HG02759 (cell line): ENCODE measurements around the gene SSH2.
A peak's percentile ranks its signal among the peaks of the same experiment; 100 is the strongest.

ENCODE experiments used
- ATAC-seq: cut with Tn5 transposase; IDR thresholded peaks from one replicate; pipeline ENCODE4 v1.9.1; 2021; ENCODE audit warnings: mild to moderate bottlenecking, moderate library complexity; ENCODE audit not compliant: unreplicated experiment

The SSH2 gene

DNA sequence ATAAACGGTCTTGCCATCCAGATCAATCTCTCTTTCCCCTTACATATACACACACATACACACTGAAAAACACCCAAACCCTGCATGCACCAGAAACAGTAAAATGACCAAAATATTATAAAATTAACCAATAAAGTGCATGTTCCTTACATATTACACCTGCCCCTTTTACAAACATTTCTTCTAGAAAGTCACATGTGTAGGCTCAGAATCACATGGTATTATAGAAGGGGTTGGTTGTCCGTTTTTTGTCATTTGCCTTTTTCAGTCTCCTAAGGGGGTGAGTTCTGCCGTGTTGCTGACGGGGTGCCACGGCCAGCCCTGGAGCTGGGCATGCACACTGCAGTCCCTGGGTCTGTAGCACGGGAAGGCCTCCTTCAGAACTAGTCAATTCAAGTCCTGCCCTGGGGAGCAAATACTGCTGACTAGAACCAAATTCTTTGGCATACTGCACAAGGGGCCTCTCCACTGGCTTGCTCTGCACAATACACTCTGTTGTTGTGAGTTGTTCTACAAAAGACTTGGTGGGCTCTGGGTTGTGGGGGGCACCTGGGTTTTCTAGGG, 299.3 kb downstream of the SSH2 start:
- no peak for ATAC-seq

DNA sequence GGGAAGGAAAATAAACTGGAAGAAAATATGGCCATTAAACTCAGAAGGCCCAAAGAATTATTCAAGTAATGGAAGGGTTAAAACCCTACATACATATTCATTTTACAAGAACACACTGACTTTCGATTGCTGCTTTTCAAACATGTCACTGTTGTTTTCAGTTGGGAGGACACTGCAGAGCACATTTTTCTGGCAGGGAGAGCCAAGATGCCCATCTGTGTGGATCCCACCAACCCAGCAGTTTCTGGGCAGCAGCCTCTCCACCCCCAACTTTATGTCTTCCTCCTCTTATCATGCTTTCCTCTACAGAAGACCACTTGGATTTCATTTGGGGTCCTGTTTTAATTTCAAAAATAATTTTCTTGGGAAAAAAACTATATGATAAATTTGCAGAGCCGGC, 300.2 kb downstream of the SSH2 start:
- no peak for ATAC-seq

DNA sequence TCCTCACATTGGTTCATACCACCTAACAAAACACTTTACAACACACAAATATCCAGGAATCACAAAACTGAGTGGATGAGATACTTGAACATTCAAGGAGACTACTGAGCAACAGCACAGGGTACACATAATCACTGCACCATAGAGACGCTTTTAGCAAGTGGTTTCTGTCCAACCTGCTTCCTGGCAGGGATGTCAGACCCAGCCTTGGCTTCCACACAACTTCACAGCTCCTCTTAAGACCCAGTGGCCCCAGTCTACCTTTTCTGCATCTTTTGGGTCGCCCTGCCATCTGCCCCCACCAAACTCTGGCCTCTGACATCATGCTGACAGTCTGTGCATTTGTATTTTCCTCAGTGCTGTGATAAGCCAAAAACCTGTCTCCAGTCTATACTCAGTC, 301.4 kb downstream of the SSH2 start:
- no peak for ATAC-seq

DNA sequence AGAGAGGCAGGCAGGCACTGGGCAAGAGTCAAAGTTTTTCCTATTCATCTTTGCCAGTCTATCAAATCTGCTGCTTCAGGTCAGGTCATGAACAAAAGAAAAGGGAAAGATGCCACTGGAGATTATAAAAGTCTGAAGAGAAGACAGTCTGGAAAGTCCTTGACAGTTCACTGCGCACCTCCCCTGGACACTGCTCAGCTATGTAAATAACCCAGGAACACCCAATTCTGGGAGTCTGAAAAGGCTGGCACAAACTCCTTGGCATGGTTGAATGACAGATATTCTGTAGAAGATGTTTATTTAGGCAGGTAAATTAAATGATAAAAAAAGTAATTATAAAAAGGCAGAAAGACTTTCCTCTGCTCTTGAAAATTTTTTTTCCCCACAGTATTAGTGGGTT, 302.1 kb downstream of the SSH2 start:
- no peak for ATAC-seq

DNA sequence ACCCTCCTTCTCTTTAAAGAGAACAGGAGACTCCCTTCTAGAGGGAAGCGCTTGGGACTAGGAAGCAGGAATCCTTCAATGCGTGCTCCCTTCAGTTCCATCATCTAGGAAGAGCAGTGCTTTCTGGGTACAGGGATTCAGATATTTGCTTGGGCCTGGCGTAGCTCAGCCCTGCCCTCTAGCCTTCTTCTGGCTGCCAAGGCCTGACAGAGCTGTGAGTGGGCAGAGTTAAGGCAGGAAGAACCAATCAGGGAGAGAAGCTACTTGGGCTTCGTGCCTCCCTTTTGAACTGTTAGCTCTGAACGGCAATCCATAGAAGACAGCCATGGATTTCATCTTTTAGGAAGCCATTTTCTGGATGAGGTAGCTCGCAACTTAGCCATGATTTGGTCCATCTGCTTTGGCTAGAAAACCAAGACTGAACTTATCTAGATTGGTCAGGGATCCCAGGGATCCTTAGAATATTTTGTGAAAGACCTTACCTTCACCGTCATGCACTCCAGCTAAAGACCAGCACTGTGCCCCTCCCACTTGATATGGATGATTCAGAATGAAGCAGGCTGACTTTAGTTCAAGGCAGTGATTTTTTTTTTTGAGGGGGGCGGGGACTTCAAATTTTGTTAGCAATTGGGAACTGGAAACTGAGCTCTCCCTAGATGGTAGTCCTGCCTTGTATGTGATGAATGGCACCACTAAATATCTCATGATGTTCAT, 304.8 kb downstream of the SSH2 start:
- no peak for ATAC-seq

DNA sequence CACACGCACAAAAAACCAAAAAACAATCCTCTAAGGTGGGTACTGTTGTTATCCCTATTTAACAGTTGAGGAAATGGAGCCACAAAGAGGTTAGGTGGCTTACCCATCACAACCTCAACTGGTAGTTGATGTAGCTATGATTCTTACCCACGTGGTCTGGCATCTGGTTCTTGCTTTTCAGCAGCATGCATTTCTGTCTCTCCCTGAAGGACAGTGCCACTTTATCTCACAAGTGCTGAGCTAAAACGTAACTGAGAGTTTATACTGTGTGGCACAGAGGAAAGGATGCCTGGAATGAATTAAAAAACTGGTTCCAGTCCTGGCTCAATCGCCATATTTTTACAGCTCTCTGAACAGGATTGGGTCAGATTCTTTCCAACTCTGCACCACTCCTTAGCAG, 305.4 kb downstream of the SSH2 start:
- no peak for ATAC-seq

DNA sequence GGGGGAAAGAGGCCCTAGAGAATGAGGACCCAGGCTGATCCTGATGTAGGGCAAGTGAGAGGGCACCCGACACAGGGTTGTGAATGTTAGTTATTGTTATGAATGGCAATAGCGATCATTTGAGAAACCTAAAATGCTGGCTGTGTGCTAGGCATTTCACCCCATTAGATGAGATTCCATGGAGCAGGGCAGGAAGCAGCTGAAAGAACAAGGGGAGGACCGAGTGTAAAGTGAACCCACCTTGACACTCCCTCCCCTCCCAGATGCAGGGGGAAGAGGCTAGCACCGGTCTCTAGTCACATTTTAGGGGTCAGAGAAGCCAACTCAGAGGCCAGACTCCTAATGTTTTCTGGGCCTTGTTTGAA, 306.8 kb downstream of the SSH2 start:
- ATAC-seq = no peak

DNA sequence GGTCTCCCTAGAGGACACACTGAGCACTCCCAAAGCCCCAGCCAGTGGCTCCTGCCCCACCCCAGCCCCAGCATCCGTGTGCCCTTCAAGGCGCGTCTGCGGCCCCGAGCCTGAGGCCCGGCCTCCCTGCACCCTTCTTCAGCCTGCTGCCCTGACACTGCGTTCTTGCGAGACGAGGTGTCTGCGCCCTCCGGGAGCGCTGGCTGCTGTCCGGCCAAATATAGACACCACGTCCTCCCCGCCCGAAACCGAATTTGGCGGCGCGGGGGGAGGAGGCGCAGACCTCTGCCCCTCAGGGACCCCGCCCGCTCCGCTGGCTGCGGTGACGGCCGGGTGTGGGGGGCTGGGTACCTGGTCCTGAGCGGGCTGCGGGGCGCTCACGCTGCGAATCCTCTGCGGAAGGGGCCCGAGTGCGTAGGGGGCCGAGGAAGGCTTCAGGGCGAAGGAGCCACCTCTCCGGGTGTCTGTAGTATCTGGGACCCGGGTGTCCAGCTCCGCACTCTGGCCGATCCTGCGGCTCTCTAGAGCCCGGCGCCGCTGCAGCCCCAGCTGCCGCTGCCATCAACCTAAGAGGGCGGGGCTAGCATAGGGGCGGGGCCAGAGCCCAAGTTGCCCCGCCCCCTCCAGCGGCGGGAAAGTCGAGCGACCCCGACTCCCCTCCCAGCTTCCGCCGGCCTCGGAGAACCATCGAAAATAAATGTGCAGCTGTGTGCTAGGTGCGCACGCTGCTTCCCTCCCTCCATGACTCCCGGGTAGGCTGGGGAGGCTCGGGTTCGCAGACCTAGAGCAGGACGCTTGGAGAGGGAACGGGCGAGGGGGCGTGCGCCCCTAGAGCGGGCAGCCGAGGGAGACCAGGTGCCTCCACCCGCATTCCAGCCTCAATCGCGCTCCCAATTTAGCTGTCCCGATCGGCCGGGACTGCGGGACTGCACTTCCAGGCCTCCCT, 307.4 kb downstream of the SSH2 start, which contains the start of gene CORO6:
TSS of gene CORO6 (minus strand) at position 576 of the 946 bp plus-strand sequence. CDS start 1,491 bp downstream, outside the sequence.
- peak; percentile 59 for ATAC-seq

DNA sequence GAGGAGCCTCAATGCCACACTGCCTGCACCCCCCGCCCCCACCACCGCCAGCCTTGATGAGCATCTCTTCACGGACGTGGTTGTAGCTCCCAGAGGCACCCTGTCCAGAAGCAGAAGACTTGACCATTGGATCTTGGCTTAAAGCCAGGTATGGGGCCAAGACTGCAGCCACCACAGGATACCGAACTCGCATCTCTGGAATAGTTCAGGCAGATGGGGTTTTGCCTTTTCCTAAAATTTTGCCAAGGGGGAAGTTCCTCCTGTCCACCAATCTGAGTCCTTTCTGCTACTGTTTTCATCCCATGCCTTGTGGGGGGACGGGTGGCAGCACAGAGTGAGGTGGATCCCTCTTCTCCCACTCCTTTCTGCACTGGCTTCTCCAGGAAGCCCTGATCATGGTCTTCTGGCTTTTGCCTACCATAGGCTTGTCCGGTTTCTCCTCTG, 308.3 kb downstream of the SSH2 start:
- no peak for ATAC-seq

DNA sequence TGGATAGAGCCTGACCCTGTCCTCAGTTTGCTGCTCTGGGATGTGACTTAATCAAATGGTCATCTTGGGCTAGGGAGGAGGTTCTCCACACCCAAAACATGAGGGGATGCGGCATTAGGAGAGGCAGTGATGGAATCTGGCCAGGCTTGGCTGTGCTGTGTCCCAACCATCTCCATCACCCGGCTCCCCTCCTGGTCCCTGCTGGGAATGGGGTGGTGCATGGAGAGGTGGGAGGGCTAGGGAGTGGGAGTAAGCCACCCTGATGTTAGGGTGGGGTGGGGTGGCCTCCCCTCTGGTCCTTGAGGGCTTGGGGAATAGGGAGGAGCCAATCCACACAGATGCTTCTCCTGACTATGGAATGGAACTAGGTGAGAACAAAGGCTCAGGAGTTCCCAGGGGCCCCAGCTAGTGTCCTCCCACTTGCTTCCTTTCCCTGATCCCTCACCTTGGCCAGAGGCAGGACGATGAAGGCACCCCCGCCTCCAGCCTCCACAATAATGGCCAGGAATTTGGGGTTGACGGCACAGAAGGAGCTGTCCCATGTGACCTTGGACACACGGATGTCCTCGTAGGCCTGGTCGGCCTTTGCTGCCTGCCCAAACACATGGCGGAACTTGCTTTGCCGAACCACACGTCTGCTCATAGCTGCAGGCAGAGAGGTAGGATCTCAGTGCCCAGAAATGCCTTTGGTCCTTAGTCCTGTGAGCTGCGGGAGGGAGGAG, 309.1 kb downstream of the SSH2 start:
- ATAC-seq = no peak

DNA sequence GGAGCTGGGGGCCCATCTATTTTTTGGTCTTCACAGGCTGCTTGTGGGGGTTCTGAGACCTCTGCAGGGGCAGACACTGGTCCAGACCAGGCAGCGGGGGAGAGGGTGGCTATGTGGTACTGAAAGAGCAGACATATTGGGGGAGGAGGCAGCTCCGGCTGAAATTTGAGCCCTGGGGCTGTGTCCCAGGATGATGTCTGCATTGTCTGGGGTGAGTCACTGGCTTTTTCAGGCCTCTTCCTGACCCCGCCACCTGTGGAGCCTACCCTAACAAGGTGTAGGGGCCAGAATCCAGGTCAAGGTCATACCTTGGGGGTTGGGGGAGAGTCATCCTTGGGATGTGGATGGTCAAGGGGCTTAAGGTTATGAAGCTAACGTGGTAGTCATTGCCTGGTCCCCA, 309.8 kb downstream of the SSH2 start:
- ATAC-seq = no peak

DNA sequence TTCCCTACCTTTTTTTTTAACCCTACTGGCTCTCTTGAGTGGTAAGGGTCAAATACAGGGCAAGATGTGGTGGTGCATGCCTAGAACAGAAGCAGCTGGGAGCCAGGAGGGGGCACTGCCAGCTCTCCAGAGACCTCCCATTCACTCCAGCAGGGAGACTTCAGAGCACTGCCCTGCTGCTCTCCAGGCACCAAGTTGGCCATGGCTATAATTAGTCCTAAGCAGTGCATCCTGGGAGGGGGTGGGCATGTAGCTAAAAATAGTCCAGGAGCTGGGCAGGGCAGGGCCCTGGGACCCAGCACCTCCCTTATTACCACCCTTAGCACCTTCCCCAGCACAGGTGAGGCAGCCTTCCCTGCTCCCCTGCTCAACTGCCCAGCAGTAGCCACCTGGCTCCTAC, 310.8 kb downstream of the SSH2 start:
- no peak for ATAC-seq

DNA sequence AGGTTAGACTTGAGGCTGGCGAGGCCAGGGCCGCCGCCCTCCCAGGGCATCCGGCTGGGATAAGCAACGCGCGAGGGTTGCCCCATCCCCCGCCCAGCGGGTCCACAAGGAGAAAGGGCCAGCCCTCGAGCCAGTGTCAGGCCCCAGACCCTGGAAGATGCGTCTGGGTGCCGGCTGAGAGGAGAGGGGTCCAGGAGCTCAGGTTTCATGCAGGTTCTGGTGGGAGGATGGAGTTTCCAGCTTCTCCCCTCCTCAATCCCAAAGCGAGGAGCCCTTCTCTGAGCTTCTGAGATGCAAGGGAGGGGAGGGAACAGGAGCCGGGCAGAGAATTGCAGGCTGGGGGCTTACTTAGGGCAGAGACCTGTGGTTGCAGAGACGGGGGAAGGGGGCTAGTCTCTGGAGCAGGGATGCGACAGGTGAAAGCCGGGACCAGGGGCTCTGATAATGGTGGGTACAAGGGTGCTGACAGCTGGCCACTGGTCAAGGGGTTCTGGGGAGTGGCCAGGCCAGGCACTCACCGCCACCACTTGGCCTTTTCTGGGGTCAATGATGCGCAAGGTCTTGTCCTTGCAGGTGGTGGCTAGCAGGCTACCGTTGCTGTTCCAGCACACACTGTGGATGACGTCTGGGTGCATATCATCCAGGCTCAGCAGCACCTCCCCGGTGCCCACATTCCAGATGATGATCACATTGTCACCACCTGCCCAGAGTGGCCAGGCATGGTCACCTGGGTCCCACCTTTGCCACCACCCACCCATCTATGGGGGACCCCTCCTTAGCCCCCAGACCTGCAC, 311.6 kb downstream of the SSH2 start:
- no peak for ATAC-seq

DNA sequence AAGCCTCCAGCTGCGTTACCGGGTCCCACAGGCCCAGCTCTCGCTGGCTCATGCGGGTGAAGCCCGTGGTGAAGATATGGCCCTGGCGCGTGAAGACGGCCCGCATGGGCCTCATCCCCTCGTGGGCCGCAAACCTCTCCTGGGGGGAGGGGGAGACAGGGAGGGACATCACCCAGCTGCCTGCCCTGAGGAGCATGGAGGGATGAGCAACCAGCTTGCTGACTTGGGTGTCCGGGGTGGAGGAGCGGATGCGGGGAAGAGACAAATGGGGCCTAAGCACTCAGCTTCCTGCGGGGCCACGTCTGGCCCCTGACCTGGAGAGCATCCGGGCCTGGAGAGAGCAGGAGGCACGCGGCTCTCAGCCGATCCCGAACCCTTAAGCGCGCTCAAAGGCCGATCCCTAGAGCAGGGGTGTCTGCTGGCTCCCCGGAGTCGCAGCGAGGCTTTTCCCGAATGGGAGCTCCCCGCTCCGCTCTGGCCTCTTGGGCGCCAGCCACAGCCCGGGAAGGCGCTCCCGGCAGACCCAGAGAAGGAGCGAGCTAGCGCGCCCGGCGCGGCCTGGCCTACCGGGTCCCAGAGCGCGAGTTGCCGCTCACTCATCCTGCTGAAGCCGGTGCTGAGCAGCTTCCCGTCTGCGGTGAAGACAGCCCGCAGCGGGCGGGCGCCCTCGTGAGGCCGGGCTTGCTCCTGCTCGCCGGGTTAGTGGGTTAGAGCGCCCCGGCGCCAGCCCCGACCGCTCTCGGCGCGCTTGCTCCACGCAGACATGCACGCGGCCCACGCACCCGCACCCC, 312.4 kb downstream of the SSH2 start:
- peak; percentile 33 for ATAC-seq

DNA sequence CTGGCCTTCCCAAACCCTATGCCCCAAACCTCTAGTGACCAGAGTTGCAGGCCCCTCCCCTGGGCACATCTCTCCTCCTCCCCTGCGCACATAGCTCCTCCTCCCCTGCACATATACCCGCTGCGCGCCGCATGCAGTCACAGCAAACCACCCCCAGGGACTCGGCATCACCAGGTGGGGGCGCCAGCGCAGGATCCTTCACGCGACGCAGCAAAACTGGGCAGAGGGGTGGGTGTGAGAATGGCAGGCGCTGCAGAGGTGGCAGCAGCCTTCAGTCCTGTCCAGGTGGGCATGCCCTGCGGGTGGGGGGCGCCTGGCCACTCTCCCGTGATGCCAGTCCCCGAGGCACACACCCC, 312.9 kb downstream of the SSH2 start:
- peak; percentile 40 for ATAC-seq

DNA sequence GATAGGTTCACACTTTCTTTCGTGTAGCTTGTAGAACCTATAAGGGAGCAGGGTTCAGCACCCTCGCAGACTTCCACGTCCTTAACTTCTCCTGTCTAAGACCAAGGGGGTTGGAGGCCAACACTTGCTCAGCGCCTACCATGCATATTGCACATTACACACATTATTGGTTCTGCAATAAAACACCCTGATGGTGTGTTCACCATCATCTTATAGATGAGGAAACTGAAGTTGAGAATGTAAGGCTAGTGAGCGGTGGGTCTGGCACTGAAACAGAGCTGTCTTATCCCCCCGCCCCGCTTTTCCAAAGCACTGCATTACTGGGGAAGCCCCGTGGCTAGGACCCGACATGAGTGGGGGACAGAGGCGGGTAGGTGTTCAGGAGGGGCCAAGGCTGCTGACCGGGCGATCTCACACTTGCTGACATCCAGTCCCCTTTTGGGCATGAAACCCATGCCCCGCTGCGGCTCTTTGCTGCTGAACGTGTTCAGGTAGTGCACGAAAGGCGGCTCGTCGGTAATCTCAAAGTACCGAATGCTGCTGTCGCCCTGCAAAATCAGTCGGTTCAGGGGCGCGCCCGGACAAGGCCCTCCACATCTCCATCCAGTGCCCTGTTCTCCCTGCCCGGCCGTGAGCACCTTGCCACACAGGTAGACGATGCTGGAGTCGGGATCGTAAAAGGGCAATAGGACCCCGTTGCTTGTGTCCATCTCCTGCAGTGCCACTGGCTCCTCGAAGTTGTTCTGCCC, 313.6 kb downstream of the SSH2 start:
- ATAC-seq = no peak

DNA sequence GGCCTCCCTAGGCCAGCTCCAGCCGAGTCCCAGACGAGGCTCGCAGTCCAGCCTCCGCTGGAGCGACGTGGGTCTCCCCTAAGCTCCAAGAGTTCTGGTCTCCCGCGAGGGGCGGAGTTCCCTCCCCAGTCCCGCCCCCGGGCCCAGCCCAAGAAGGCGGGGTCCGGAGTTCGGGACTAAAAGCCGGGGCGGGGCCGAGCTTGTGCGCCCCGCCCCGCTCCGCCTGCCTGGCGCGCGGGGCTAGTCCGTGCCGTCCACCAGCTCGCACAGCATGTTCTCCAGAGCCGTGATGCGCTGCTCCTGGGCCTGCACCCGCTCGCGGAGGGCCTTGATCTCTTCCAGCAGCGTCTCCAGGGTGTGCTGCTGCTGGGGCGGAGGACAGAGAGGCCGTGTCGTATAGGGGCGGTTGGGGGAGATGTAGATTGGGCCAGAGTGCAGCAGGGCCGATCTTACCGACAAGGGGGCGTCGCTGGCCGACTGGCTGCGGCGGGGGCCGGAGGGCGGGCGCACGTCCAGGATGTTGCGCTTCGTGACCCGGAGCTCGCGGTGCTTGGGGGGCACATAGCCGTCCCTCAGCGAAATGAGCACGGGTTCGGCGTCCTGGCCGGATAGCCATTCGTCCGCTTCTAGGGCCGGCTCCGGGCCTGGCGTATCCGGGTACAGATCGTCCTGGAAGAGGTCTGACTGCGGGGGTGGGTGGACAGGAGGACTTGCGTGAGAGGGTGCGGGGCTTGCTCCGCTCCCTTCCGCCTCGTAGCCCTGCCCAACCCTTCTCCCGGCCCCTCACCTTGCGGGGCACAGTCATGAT, 314.3 kb downstream of the SSH2 start:
- ATAC-seq = peak; percentile 61

DNA sequence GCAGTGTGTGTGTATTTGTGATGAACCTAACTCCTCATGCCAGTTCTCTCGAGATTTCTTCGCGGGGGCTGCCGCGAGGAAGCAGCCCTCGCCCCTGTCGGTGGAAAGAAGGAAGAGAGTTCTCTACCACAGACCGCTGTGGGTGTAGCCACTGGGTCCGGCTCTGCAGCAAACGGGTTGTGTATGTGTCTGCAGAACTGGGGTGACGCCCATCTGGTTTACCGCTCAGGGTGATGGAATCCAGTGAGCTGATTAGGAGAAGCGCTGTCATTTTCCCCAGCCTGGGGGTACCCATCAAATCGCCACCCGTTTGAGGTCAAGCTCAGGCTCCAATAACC, 315.0 kb downstream of the SSH2 start:
- ATAC-seq = no peak
